Measurements from ENCODE around the gene NATD1.

DNA sequence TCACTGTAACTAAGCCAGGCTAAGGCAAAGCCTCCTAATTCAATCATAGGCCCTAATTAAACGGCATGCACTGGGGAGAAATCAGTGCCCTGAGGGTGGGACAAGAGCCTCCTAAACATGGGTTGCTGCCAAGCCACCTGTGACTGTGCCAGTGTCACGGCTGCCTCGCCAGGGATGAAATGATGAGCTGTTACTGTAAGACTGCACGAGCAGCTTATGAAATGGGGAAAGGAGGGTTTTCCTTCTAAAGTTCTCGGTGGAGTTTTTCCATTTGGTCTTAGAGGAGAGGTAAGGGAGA lies 52.0 kb downstream of the NATD1 start:
- TF ChIP-seq CTCF (IDR thresholded peaks at IDR 0.05) (no peak), POLR2A (IDR thresholded peaks at IDR 0.05) (no peak), POLR2AphosphoS5 (IDR thresholded peaks at IDR 0.05; ENCODE audit: insufficient read depth in 1 of 2, low read depth in 1 of 2) (no peak)
